SHP77 treated with DMSO at 0.1 percent for 48 hours (cell line): ENCODE data around the gene ADAMTSL5.
"Not testable (repeated sequence)": the region's sequence is repeated elsewhere in the genome, so short reads cannot be mapped to it uniquely, and the experiment has no call there.

Experiments used
- DNase-seq: peaks from one replicate; lab custom pipeline; 2025; lab: John Stamatoyannopoulos, UW

The ADAMTSL5 gene

GRCh38 chr19:1511318-1512317, 1.2 kb downstream of the ADAMTSL5 start:
- no peak for DNase-seq

GRCh38 chr19:1510807-1511206, 2.0 kb downstream of the ADAMTSL5 start:
- DNase-seq: no peak

GRCh38 chr19:1510442-1510806, 2.4 kb downstream of the ADAMTSL5 start:
- DNase-seq: no peak

- no peak for DNase-seq
These were observed 3.0 kb downstream of the ADAMTSL5 start for GRCh38 chr19:1509602-1510441.

- no peak for DNase-seq
These were observed 4.3 kb downstream of the ADAMTSL5 start for GRCh38 chr19:1508507-1508856.

GRCh38 chr19:1507763-1508506, 4.9 kb downstream of the ADAMTSL5 start:
- peak; percentile 88 for DNase-seq

- no peak for DNase-seq
These were observed 5.6 kb downstream of the ADAMTSL5 start for GRCh38 chr19:1507192-1507660.

- DNase-seq: no peak
These were observed 6.6 kb downstream of the ADAMTSL5 start for GRCh38 chr19:1505991-1506881.

- no peak for DNase-seq
These were observed 7.8 kb downstream of the ADAMTSL5 start for GRCh38 chr19:1505012-1505411.

- DNase-seq: no peak
These were observed 8.7 kb downstream of the ADAMTSL5 start for GRCh38 chr19:1503925-1504773.

GRCh38 chr19:1503089-1503924, 9.5 kb downstream of the ADAMTSL5 start:
- peak; percentile 2 for DNase-seq

- DNase-seq: no peak
These were observed 10.3 kb downstream of the ADAMTSL5 start for GRCh38 chr19:1502433-1503088.

- DNase-seq: no peak
These were observed 11.6 kb downstream of the ADAMTSL5 start for GRCh38 chr19:1501200-1501595.

GRCh38 chr19:1499231-1499630, 13.6 kb downstream of the ADAMTSL5 start:
- not testable (repeated sequence) for DNase-seq

- no peak for DNase-seq
These were observed 15.1 kb downstream of the ADAMTSL5 start for GRCh38 chr19:1497578-1498235.

- no peak for DNase-seq
These were observed 15.9 kb downstream of the ADAMTSL5 start for GRCh38 chr19:1496714-1497577.
